ENCODE results near the gene DOK6.

Gene DOK6

DNA sequence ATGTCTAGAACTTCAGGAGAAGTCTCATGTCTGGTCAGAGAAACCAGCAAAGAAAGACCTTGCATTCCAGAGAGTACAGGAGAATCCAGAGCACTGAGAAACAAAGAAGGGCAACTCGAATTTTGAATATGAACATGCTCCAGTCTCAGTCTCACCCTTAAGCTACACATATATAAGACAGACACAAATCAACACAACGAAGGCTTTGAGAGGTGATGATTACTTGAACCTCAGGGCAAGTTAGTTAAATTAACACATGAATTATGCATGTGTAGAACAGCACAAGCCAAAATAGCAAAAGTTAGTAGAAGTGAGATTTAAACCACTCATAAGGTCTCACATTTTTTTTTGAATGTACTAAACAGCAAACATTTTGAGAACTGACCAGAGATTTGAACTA lies 29.0 kb upstream of the DOK6 start:
- H3K4me2 ChIP-seq (ENCODE audit: insufficient read depth, low read length, poor library complexity, severe bottlenecking), result no peak overlapping the region
- no peaks in the 10 kb centered on the region for H3K4me1 ChIP-seq (ENCODE audit: control insufficient read depth in 2 of 2, insufficient read depth in 1 of 2, low read depth in 1 of 2, low read length in 2 of 2)
- no peaks in the 10 kb centered on the region for H3K36me3 ChIP-seq (replicated peaks in 1 of 2; ENCODE audit: control insufficient read depth in 2 of 2, insufficient read depth in 2 of 2, low read length in 2 of 2)
- no peak overlapping the region for H4K91ac ChIP-seq (ENCODE audit: low read depth, low read length, poor library complexity)
- no peak for DNase-seq (ENCODE audit: low spot score)
- no peak overlapping the region for H3K4me3 ChIP-seq (ENCODE audit: low read length in 2 of 2)
- H3K4ac ChIP-seq (ENCODE audit: low read length), result no peak overlapping the region
- no peak overlapping the region for H3K27ac ChIP-seq (replicated peaks; ENCODE audit: low read length)
- H3K9ac ChIP-seq (ENCODE audit: low read depth, low read length, poor library complexity), result no peak overlapping the region
- H2AK5ac ChIP-seq (ENCODE audit: low read depth, low read length), result no peak overlapping the region
- no peak overlapping the region for H2BK5ac ChIP-seq (ENCODE audit: low read length)
- no peaks in the 10 kb centered on the region for H3K27me3 ChIP-seq (ENCODE audit: control insufficient read depth in 3 of 3, insufficient read depth in 3 of 3, low read depth in 1 of 3, low read length in 3 of 3)
- no peak overlapping the region for H2AFZ ChIP-seq (ENCODE audit: low read length)
- no peak overlapping the region for H2BK15ac ChIP-seq (ENCODE audit: low read length)
- no peak overlapping the region for H3K23ac ChIP-seq (ENCODE audit: low read depth, low read length, poor library complexity)
- H2BK120ac ChIP-seq (ENCODE audit: low read depth, low read length), result no peak overlapping the region
- no peak overlapping the region for H2BK12ac ChIP-seq (ENCODE audit: low read length)
- no peaks in the 10 kb centered on the region for H3K79me1 ChIP-seq (ENCODE audit: low read depth, low read length)
- no peak overlapping the region for H4K8ac ChIP-seq (ENCODE audit: low read depth, low read length)
- no peak overlapping the region for H3K14ac ChIP-seq (ENCODE audit: low read length)
- no CpG with 5 or more reads among the region's 2 CpGs for WGBS, 2 donors (ENCODE audit: extremely low coverage in 2 of 2, insufficient read length in 2 of 2, insufficient replicate concordance in 1 of 2)
- H3K18ac ChIP-seq (ENCODE audit: low read length), result no peak overlapping the region
- H3K9me3 ChIP-seq (replicated peaks in 1 of 2; ENCODE audit: control insufficient read depth in 2 of 2, insufficient read depth in 1 of 2, low read depth in 1 of 2, low read length in 2 of 2), result no peaks in the 10 kb centered on the region

DNA sequence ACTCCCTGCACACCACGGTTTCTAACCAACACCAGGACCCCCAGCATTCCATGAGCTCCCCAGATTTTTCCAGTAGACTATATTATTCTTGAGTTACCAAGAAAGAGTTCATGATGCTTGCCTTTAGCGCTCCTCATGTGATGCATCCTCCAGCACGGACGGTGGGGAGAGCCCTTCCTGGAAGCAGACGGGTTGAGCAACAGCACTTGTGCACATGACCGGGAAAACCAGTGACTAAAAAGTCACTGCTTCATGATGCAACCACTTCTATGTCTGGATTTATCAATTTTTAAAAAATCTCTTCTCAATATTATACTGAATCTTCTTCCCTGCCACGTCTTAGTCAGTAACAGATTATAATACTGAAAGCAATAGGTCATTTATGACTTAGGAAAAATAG lies 20.4 kb upstream of the DOK6 start:
- no peaks in the 10 kb centered on the region for H3K36me3 ChIP-seq (replicated peaks in 1 of 2; ENCODE audit: control insufficient read depth in 2 of 2, insufficient read depth in 2 of 2, low read length in 2 of 2)
- no peak overlapping the region for H2BK5ac ChIP-seq (ENCODE audit: low read length)
- no peak overlapping the region for H3K18ac ChIP-seq (ENCODE audit: low read length)
- H3K27ac ChIP-seq (replicated peaks; ENCODE audit: low read length), result no peak overlapping the region
- no peak overlapping the region for H3K4ac ChIP-seq (ENCODE audit: low read length)
- no peaks in the 10 kb centered on the region for H3K9me3 ChIP-seq (replicated peaks in 1 of 2; ENCODE audit: control insufficient read depth in 2 of 2, insufficient read depth in 1 of 2, low read depth in 1 of 2, low read length in 2 of 2)
- no peak overlapping the region for H2BK12ac ChIP-seq (ENCODE audit: low read length)
- H4K91ac ChIP-seq (ENCODE audit: low read depth, low read length, poor library complexity), result no peak overlapping the region
- no peak overlapping the region for H2AFZ ChIP-seq (ENCODE audit: low read length)
- no CpG with 5 or more reads among the region's 7 CpGs for WGBS, 2 donors (ENCODE audit: extremely low coverage in 2 of 2, insufficient read length in 2 of 2, insufficient replicate concordance in 1 of 2)
- no peak overlapping the region for H3K4me2 ChIP-seq (ENCODE audit: insufficient read depth, low read length, poor library complexity, severe bottlenecking)
- H2BK120ac ChIP-seq (ENCODE audit: low read depth, low read length), result no peak overlapping the region
- H2AK5ac ChIP-seq (ENCODE audit: low read depth, low read length), result no peak overlapping the region
- no peak overlapping the region for H3K9ac ChIP-seq (ENCODE audit: low read depth, low read length, poor library complexity)
- H3K14ac ChIP-seq (ENCODE audit: low read length), result no peak overlapping the region
- H4K8ac ChIP-seq (ENCODE audit: low read depth, low read length), result no peak overlapping the region
- no peak overlapping the region for H2BK15ac ChIP-seq (ENCODE audit: low read length)
- no peak for DNase-seq (ENCODE audit: low spot score)
- H3K23ac ChIP-seq (ENCODE audit: low read depth, low read length, poor library complexity), result no peak overlapping the region
- H3K79me1 ChIP-seq (ENCODE audit: low read depth, low read length), result no peaks in the 10 kb centered on the region
- no peaks in the 10 kb centered on the region for H3K4me1 ChIP-seq (ENCODE audit: control insufficient read depth in 2 of 2, insufficient read depth in 1 of 2, low read depth in 1 of 2, low read length in 2 of 2)
- H3K4me3 ChIP-seq (ENCODE audit: low read length in 2 of 2), result no peak overlapping the region
- no peaks in the 10 kb centered on the region for H3K27me3 ChIP-seq (ENCODE audit: control insufficient read depth in 3 of 3, insufficient read depth in 3 of 3, low read depth in 1 of 3, low read length in 3 of 3)

DNA sequence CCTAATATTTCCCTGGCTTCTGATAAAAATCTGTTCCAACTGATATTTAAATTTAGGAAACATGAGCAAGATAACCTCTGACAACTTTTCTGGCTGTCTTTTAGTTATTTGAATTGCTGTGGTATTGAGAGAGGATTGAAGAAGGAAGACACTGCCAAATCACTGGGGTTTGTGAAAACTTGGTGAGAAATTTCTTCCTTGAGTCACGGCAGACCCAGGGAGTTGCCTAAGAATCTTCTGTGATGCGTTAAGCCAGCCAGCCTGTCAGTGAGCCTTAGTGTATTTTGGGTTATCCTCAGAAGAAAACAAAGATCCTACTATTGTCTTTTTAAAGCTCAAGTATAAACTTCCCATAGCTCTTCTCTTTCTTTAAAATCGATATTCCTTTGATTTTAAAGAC lies 17.5 kb upstream of the DOK6 start:
- Histone ChIP-seq H2BK15ac (ENCODE audit: low read length) (no peak overlapping the region), H2BK12ac (ENCODE audit: low read length) (no peak overlapping the region), H4K8ac (ENCODE audit: low read depth, low read length) (no peak overlapping the region), H3K4ac (ENCODE audit: low read length) (no peak overlapping the region), H4K91ac (ENCODE audit: low read depth, low read length, poor library complexity) (no peak overlapping the region), H3K14ac (ENCODE audit: low read length) (no peak overlapping the region), H3K79me1 (ENCODE audit: low read depth, low read length) (no peaks in the 10 kb centered on the region), H3K4me2 (ENCODE audit: insufficient read depth, low read length, poor library complexity, severe bottlenecking) (no peak overlapping the region), H3K23ac (ENCODE audit: low read depth, low read length, poor library complexity) (no peak overlapping the region), H2AFZ (ENCODE audit: low read length) (no peak overlapping the region), H2BK120ac (ENCODE audit: low read depth, low read length) (no peak overlapping the region), H2BK5ac (ENCODE audit: low read length) (no peak overlapping the region), H3K27ac (replicated peaks; ENCODE audit: low read length) (no peak overlapping the region), H3K27me3 (ENCODE audit: control insufficient read depth in 3 of 3, insufficient read depth in 3 of 3, low read depth in 1 of 3, low read length in 3 of 3) (no peaks in the 10 kb centered on the region), H3K36me3 (replicated peaks in 1 of 2; ENCODE audit: control insufficient read depth in 2 of 2, insufficient read depth in 2 of 2, low read length in 2 of 2) (no peaks in the 10 kb centered on the region), H3K4me3 (ENCODE audit: low read length in 2 of 2) (no peak overlapping the region), H3K9ac (ENCODE audit: low read depth, low read length, poor library complexity) (no peak overlapping the region), H3K9me3 (replicated peaks in 1 of 2; ENCODE audit: control insufficient read depth in 2 of 2, insufficient read depth in 1 of 2, low read depth in 1 of 2, low read length in 2 of 2) (no peaks in the 10 kb centered on the region), H2AK5ac (ENCODE audit: low read depth, low read length) (no peak overlapping the region), H3K4me1 (ENCODE audit: control insufficient read depth in 2 of 2, insufficient read depth in 1 of 2, low read depth in 1 of 2, low read length in 2 of 2) (peaks cover 0 to 2% of the 10 kb centered on the region in 2 donors), H3K18ac (ENCODE audit: low read length) (no peak overlapping the region)
- no peak for DNase-seq (ENCODE audit: low spot score)
- no CpG with 5 or more reads among the region's 3 CpGs for WGBS, 2 donors (ENCODE audit: extremely low coverage in 2 of 2, insufficient read length in 2 of 2, insufficient replicate concordance in 1 of 2)

GRCh38 chr18:69387186-69387585 lies 13.5 kb upstream of the DOK6 start:
- H3K79me1 ChIP-seq (ENCODE audit: low read depth, low read length), result no peaks in the 10 kb centered on the region
- no peak overlapping the region for H2AK5ac ChIP-seq (ENCODE audit: low read depth, low read length)
- H3K4me2 ChIP-seq (ENCODE audit: insufficient read depth, low read length, poor library complexity, severe bottlenecking), result no peak overlapping the region
- no peak overlapping the region for H3K14ac ChIP-seq (ENCODE audit: low read length)
- no peak overlapping the region for H2BK12ac ChIP-seq (ENCODE audit: low read length)
- no peak overlapping the region for H3K4me3 ChIP-seq (ENCODE audit: low read length in 2 of 2)
- H4K8ac ChIP-seq (ENCODE audit: low read depth, low read length), result no peak overlapping the region
- no CpG with 5 or more reads among the region's 2 CpGs for WGBS, 2 donors (ENCODE audit: extremely low coverage in 2 of 2, insufficient read length in 2 of 2, insufficient replicate concordance in 1 of 2)
- DNase-seq (ENCODE audit: low spot score), result no peak
- H3K9ac ChIP-seq (ENCODE audit: low read depth, low read length, poor library complexity), result no peak overlapping the region
- no peaks in the 10 kb centered on the region for H3K9me3 ChIP-seq (replicated peaks in 1 of 2; ENCODE audit: control insufficient read depth in 2 of 2, insufficient read depth in 1 of 2, low read depth in 1 of 2, low read length in 2 of 2)
- no peak overlapping the region for H2BK5ac ChIP-seq (ENCODE audit: low read length)
- H4K91ac ChIP-seq (ENCODE audit: low read depth, low read length, poor library complexity), result no peak overlapping the region
- H2BK15ac ChIP-seq (ENCODE audit: low read length), result no peak overlapping the region
- H3K36me3 ChIP-seq (replicated peaks in 1 of 2; ENCODE audit: control insufficient read depth in 2 of 2, insufficient read depth in 2 of 2, low read length in 2 of 2), result no peaks in the 10 kb centered on the region
- no peak overlapping the region for H3K23ac ChIP-seq (ENCODE audit: low read depth, low read length, poor library complexity)
- H3K27ac ChIP-seq (replicated peaks; ENCODE audit: low read length), result no peak overlapping the region
- no peak overlapping the region for H2BK120ac ChIP-seq (ENCODE audit: low read depth, low read length)
- H2AFZ ChIP-seq (ENCODE audit: low read length), result no peak overlapping the region
- peaks cover 0 to 2% of the 10 kb centered on the region in 2 donors for H3K4me1 ChIP-seq (ENCODE audit: control insufficient read depth in 2 of 2, insufficient read depth in 1 of 2, low read depth in 1 of 2, low read length in 2 of 2)
- no peaks in the 10 kb centered on the region for H3K27me3 ChIP-seq (ENCODE audit: control insufficient read depth in 3 of 3, insufficient read depth in 3 of 3, low read depth in 1 of 3, low read length in 3 of 3)
- H3K4ac ChIP-seq (ENCODE audit: low read length), result no peak overlapping the region
- H3K18ac ChIP-seq (ENCODE audit: low read length), result no peak overlapping the region
